ENCODE results near the gene RTL9.

DNA sequence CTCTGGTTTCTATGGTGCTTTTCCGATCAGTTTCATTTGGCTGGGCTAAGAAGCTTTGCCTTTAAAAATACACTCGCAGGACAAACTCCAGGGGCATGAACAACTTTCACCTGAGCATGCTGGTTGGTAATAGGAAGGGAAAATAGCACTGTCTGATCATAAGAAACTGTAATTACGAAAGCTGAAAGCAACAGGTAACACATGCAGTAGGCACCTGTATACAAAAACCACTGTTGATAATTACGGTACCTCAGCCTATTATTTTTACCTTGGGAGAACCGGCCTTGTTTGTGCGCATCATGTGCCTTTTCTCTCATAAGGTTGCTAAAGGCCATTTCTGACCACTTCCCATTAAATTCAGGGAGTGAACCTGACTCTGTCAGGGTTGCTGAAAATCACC is 45.7 kb downstream of the RTL9 start:
- TF ChIP-seq EZH2 (IDR thresholded peaks at IDR 0.05; ENCODE audit: insufficient read depth, poor library complexity, severe bottlenecking) = no peak
- no peak for TF ChIP-seq EZH2phosphoT487 (IDR thresholded peaks at IDR 0.05; ENCODE audit: insufficient read depth, low read depth)

All from GM23248 (cell line).